GM06990 (cell line): ENCODE measurements around the gene CNGA2.
"Not testable (repeated sequence)": the region's sequence is repeated elsewhere in the genome, so short reads cannot be mapped to it uniquely, and the experiment has no call there.

ENCODE experiments used
- DNase-seq: peaks from one replicate; pipeline ENCODE4 v3.0.0-alpha.2; 2011; ENCODE audit not compliant: insufficient read length; ENCODE audit errors: extremely low read depth
- H3K27me3 ChIP-seq: replicated peaks from 2 replicates; pipeline ENCODE4 v1.6.0; 2011; ENCODE audit warnings: low read length; ENCODE audit not compliant: control insufficient read depth, insufficient read depth
- H3K36me3 ChIP-seq: 2 replicates; pipeline ENCODE4 v1.5.1; 2011; ENCODE audit warnings: low read length; ENCODE audit not compliant: control insufficient read depth, insufficient read depth
- H3K4me3 ChIP-seq: replicated peaks from 2 replicates; pipeline ENCODE4 v1.5.1; 2011; ENCODE audit warnings: low read depth, mild to moderate bottlenecking, control low read depth, low read length
- TF ChIP-seq, protein P1 (sequence below): IDR thresholded peaks from 2 replicates; pipeline ENCODE4 v1.5.1; 2011; ENCODE audit warnings: low read length, control low read depth, mild to moderate bottlenecking, inconsistent platforms; ENCODE audit not compliant: insufficient read depth, poor library complexity, severe bottlenecking

Gene CNGA2

DNA sequence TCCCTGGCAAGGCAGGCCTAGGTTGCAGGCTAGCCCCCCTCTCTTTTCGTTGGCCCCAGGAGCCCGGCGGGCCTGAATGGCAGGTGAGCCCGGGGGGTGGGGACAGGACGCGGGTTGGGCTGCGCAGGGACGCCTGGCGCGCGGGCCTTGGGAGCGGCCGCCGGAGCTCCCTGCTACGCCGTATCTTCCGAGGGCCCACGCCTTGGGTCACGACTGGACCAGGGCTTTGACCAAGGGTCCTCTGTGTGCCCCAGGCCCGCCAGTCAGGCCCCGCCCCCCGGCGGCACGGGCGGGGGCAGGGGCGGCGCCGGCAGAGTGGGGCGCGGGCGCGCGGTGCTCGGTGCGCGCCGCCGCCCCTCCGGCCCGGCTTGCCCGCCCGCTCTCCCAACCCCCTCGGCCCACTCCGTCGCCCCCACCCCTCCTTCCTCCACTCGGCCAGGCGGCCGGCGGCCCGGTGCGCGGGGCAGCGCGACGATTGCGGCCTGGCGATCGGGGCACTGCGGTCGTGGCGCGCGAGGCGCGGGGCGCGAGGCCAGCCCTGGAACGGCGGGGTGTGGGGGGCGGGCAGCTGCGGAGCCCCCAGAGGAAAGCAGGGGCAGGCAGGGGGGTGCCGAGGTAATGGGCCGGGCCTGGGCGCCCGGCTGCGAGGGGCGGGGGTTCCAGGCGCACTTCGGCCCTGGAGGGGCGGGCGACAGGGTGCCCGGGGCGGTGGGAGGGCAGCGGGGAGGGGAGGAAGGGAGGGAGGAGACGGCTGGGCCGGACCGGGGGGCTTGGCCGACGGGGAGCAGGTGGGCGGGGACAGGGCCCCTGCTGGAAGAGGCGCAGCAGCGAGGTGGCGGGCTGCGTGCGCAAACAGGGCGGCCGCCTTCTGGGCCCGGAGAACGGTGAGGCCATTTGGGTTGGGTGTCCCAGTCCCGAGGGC lies 39.6 kb upstream of the CNGA2 start, which contains the start of gene PRRG3:
Gene PRRG3, plus strand, starts transcription at position 798 of the 922 bp plus-strand sequence. CDS start 3,357 bp downstream, outside the sequence.
- no peaks in the 10 kb centered on the region for H3K27me3 ChIP-seq
- H3K36me3 ChIP-seq, result no peaks in the 10 kb centered on the region
- TF ChIP-seq, protein P1, sequence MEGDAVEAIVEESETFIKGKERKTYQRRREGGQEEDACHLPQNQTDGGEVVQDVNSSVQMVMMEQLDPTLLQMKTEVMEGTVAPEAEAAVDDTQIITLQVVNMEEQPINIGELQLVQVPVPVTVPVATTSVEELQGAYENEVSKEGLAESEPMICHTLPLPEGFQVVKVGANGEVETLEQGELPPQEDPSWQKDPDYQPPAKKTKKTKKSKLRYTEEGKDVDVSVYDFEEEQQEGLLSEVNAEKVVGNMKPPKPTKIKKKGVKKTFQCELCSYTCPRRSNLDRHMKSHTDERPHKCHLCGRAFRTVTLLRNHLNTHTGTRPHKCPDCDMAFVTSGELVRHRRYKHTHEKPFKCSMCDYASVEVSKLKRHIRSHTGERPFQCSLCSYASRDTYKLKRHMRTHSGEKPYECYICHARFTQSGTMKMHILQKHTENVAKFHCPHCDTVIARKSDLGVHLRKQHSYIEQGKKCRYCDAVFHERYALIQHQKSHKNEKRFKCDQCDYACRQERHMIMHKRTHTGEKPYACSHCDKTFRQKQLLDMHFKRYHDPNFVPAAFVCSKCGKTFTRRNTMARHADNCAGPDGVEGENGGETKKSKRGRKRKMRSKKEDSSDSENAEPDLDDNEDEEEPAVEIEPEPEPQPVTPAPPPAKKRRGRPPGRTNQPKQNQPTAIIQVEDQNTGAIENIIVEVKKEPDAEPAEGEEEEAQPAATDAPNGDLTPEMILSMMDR, result no peak
- no peak for DNase-seq
- H3K4me3 ChIP-seq, result no peak within 1 kb of the TSS

DNA sequence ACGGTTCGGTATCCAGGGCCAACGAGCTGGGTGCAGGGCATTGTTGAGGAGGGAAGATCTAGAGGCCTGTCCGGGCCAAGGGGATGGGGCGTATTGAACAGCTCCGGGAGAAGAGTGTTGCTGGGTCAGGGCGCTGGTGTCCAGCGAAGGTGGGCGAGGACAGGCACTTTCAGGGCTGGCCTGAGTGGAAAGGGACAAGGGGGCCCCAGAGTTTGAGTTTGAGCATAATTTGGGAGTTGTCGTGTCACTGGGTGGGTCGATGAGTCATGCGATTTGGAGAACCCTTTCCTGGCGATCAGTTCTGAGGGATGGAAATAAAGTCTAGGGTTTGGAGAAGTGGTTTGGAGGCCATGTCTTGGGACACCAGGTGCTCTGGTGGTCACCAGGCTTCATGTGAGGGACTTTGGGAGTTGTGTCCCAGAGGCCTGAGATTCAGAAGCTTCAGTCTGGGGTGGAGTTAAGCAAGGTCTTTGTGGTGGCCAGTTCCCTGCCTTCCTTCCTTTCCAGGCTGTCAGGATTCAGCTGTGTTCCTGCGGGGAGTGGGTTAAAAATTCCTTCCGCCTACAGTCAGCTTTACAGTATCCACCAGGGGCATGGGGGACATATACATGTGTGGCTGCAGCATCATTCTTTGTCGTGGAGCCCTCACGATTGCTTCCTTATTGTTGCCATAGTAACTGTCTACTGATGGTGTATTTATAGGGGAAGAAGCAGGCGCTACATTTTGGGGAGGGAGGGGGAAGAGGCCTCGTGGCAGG lies 38.8 kb upstream of the CNGA2 start:
- Histone ChIP-seq H3K4me3 (no peak overlapping the region), H3K27me3 (no peaks in the 10 kb centered on the region), H3K36me3 (no peaks in the 10 kb centered on the region)
- DNase-seq, result no peak
- TF ChIP-seq, protein P1, result no peak

DNA sequence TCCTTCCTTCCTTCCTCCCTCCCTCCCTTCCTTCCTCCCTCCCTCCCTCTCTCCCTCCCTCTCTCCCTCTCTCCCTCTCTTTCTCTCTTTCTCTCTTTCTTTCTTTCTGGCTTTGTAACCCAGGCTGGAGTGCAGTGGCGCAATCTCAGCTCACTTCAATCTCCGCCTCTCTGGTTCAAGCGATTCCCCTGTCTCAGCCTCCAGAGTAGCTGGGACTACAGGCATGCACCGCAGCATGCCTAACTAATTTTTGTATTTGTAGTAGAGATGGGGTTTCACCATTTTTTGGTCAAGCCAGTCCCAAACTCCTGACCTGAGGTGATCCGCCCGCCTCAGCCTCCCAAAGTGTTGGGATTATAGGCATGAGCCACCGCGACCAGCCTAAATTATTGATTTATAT lies 37.5 kb upstream of the CNGA2 start:
- H3K36me3 ChIP-seq, H3K4me3 ChIP-seq, DNase-seq: not testable (repeated sequence)

DNA sequence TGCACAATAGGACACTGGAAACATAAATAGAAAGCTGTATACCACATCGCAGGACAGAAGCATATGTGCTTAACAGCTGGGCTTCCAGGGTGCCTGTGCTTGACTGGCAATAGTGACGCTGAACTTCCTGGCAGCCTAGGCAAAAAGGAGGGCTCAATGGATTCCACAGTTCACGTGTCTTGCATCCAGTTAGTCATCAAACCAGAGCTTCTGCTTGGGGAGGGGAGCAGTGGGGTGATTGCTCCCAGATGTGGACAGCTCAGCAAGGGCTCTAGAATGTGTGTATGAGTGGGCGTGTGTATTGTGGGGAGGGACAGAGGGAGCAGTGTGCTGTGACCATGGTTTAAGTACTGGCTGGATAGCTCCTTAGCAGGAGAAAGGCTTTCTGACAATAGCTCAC lies 37.0 kb upstream of the CNGA2 start:
- H3K4me3 ChIP-seq, result no peak overlapping the region
- H3K27me3 ChIP-seq, result no peaks in the 10 kb centered on the region
- H3K36me3 ChIP-seq, result no peaks in the 10 kb centered on the region
- DNase-seq, result no peak
- TF ChIP-seq, protein P1, result no peak

More for the DNA sequence above, 37.5 kb upstream of the CNGA2 start:
- H3K27me3 ChIP-seq, result not testable (repeated sequence)

DNA sequence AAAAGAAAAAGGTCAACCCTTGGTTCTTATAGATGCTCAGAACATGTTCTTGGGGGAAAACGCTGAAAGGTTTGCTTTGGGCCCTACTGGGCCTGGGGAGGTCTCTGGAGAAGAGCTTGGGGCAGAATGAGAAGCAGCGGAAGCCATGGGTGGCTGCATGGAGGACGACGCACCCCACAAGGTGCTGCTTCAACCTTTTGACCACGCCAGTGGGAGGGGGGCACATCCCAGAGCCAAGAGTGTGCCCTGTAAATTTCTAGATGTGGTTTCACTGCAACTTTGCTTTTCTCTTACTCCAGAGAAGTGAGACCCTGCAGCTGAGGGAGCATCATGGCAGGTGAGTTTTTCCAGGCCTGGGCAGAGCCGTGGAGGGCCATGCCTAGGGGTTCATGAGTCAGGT lies 36.1 kb upstream of the CNGA2 start:
- no peak overlapping the region for H3K4me3 ChIP-seq
- TF ChIP-seq, protein P1, result no peak
- H3K27me3 ChIP-seq, result no peaks in the 10 kb centered on the region

DNA sequence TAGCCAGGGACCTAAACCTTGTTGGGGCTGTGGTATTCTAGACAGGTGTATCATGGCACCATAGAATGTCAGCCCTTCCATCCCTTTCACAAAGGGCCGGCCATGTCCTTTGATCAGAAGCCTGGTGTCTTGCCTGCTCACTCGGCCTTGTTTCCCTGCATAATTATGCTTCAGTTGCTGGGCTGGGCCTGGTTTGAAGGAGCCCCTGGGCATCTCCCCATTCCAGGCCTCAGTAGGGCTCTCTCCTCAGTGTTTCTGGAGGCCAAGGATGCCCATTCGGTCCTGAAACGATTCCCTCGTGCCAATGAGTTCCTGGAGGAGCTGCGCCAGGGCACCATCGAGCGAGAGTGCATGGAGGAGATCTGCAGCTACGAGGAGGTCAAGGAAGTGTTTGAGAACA lies 34.8 kb upstream of the CNGA2 start:
- Histone ChIP-seq H3K27me3 (no peaks in the 10 kb centered on the region), H3K36me3 (no peaks in the 10 kb centered on the region), H3K4me3 (no peak overlapping the region)
- TF ChIP-seq, protein P1, result no peak
- DNase-seq, result no peak

More for the DNA sequence above, 36.1 kb upstream of the CNGA2 start:
- DNase-seq, result no peak
- H3K36me3 ChIP-seq, result no peaks in the 10 kb centered on the region
